Kidney tubule cell (primary cell): Measurements from ENCODE around the gene SUCLA2.

Source experiments
- DNase-seq: peaks from one replicate; pipeline ENCODE4 v3.0.0-alpha.2; 2018; ENCODE audit warnings: low spot score

Gene SUCLA2

DNA sequence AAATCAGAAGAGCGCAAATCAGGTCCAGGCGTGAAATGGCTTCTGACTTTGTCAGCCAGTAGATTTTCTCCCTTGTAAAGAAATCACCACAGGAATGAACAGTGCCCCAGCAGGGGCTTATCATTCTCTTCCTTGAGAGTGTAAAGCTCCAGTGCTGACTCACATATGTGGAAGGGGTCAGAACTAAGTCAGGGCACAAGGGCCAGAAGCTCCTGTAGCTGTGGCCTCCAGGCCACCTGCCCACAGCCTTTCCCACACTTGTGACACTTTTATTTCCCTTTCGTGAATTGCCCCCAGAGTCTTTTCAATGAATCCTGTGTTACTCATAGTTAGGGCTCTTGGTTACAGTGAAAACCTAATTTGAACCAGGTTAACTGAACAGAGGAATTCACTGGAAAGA lies 99.6 kb downstream of the SUCLA2 start:
- no peak for DNase-seq

DNA sequence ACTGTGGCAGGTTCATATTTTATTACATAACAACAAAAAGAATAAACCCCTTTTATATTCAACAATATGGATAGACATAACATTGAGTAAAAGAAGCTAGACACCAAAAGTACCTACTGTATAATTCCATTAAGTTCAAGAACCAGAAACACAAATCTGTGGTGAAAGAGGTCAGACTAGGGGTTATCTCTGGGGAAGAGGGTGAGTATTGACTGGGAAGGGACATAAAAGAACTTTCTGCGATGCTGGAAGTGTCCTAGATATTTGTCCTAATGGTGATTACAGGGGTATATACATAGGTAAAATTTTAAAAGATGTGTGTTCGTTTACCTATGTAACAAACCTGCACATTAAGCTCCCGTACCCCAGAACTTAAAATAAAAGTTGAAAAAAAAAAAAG lies 103.0 kb downstream of the SUCLA2 start:
- DNase-seq, result no peak

DNA sequence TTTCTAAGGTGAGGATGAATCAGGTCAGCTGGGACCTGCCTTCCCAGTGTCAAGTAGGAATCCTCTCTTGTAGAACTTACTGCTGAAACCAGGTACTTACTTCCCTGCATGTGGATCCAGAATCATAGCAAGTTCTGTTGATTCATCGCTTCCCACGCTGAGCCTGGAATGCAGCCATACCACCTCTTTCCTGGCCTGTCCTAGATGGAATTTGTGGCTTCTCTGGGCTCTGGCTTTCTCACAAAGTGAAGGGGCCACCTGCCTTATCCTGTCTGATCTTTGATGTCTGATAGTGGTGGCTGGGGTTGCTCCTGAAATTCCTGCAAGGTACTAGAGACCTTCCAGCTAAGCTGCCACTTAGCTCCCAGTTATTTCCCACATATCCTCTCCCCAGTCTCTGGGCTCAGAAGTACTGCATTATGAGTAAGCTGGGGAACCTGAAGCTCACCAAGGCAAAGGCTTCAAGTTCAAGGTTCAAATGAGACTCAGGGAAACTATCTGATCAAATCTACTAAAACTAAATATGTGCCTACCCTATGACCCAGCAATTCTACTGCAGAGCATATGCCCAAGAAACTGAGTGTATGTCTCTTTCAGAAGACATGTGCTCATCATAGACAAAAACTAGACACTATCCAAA lies 103.5 kb downstream of the SUCLA2 start:
- DNase-seq, result peak; percentile 59

DNA sequence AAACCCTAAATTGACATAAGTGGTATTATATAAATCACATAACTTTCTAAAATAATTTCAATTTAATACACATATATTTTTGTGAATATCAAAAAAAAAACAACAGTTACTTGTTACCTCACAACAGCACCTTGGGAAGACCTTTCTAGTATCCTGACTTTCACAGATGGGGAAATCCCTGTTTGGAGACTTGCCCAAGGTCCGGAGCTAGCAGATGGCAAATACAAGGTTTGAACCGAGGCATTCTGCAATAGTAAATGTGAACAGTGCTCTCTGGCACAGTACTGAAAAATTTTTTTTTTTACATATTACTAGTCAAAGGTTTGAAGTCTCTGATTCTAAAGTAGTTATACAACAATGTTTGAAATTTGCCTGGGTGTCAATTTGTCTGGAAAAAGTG lies 104.5 kb downstream of the SUCLA2 start:
- no peak for DNase-seq

DNA sequence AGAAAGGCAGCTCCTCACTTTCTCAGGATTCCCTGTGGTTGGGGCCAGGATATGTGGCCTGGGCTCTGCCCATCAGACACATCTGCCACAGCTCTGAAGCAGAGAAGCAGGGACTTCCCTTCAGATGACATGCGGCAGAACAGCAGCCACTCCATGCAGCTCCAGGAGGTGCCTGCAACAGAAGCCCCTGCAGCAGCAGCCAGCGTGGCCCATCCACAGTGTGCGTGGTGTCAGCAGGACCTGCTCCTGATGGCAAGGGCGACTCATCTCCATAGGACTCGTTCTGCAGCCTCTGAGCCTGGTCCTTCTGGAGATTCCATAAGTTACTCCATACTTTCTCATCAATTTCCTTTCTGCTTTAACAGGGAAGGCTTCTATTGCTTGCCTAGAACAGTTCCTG lies 105.0 kb downstream of the SUCLA2 start:
- no peak for DNase-seq

DNA sequence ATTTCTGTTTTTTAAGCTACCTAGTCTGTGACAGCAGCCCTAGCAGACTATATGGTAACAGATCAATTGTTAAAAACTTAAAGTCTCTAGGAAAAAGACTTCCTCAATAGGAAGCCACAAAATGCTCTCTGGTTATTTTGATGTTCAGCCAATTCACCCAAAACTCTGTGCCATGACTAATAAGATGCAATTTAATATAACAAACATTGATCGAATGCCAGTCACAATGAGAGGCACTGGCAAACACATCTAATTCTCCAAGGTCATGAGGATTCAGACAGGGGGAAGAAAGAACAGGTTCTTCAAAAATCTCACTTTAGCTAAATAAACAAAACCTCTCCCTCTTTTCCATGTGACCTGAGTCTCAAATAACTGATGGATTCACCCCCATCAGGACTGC lies 107.5 kb downstream of the SUCLA2 start:
- DNase-seq, result no peak
